Thyroid gland (tissue), 4 donors: ENCODE measurements around the gene C1orf185. TPM values are rescaled to one million over a fixed set of nuclear protein-coding genes. Genes with fewer than 3 reads are reported as not detected.

Experiments used
- DNase-seq, 2 donors: peaks; one replicate each; pipeline ENCODE4 v3.0.0-alpha.2; 2019
- H3K27ac ChIP-seq, 3 donors: fragments of 200-600 bp; sonication (generic); 1 replicate in 2 of 3; 2 replicates in 1 of 3; pipeline ENCODE4 v1.5.1; 2016 to 2019; ENCODE audit warnings: mild to moderate bottlenecking in 1 of 3, moderate library complexity in 1 of 3
- H3K27me3 ChIP-seq: fragments of 200-600 bp; sonication (generic); one replicate; pipeline ENCODE4 v1.5.1; 2019
- H3K36me3 ChIP-seq, 2 donors: fragments of 200-600 bp; sonication (generic); one replicate each; pipeline ENCODE4 v1.5.1; 2016 to 2019
- H3K4me1 ChIP-seq, 2 donors: fragments of 200-600 bp; sonication (generic); one replicate each; pipeline ENCODE4 v1.5.1; 2017 to 2019
- H3K4me3 ChIP-seq, 3 donors: fragments of 200-600 bp; sonication (generic); replicated peaks in 1 of 3; 1 replicate in 2 of 3; 2 replicates in 1 of 3; pipeline ENCODE4 v1.5.1; 2016; ENCODE audit warnings: mild to moderate bottlenecking in 1 of 3
- H3K9me3 ChIP-seq: fragments of 200-600 bp; sonication (generic); one replicate; pipeline ENCODE4 v1.5.1; 2017
- CTCF ChIP-seq, 6 experiments: fragments of 200-600 bp in 3 of 6; fragments of 450-650 bp in 3 of 6; sonication (generic) in 3 of 6; IDR thresholded peaks; one replicate each; pipeline ENCODE4 v1.5.1; 2016 to 2019; ENCODE audit warnings: antibody characterized with exemption in 6 of 6, mild to moderate bottlenecking in 2 of 6, inconsistent platforms in 1 of 6, moderate library complexity in 1 of 6
- POLR2A ChIP-seq, 2 donors: fragments of 450-650 bp; IDR thresholded peaks; one replicate each; pipeline ENCODE4 v1.6.1; 2017; ENCODE audit warnings: antibody characterized with exemption in 2 of 2, mild to moderate bottlenecking in 2 of 2, moderate library complexity in 1 of 2
- intact Hi-C: fragments of 100-400 bp; cut with DNase I; formaldehyde crosslinking; loops from one replicate; pipeline ENCODE4 v1.15.1; 2023
- microRNA counts, 2 donors: library from miRNA; unstranded; fragments of <30 nt; microRNA quantifications; one replicate each; lab custom pipeline; 2016 to 2017
- microRNA-seq: library from miRNA; unstranded; fragments of <30 nt; microRNA quantifications from one replicate; pipeline ENCODE4, GENCODE V29; 2016
- small RNA-seq: library from RNA; depleted of rRNA; stranded (forward); fragments of <200 nt; gene quantifications from one replicate; pipeline ENCODE3, GENCODE V24; 2016
- total RNA-seq, 4 donors: library from RNA; depleted of rRNA; stranded (reverse); fragments of >200 nt; gene quantifications; one replicate each; pipeline ENCODE4 v1.2.3, GENCODE V29; 2016

C1orf185 gene
- total RNA-seq, 4 donors from 2014 or later: not detected

- Histone ChIP-seq H3K36me3 (no peaks in the 10 kb centered on the region), H3K9me3 (no peaks in the 10 kb centered on the region), H3K4me1 (no peaks in the 10 kb centered on the region), H3K27me3 (no peaks in the 10 kb centered on the region), H3K4me3 (no peak overlapping the region), H3K27ac (no peak overlapping the region)
- no peak for DNase-seq
- intact Hi-C loops: loop anchor here (5.0 to 10.0 kb wide), 2 partner anchors 104 to 419 kb away; no protein-coding TSS in a partner anchor
- no peak for TF ChIP-seq CTCF (IDR thresholded peaks at IDR 0.05)
- TF ChIP-seq POLR2A (IDR thresholded peaks at IDR 0.05): no peak
These were observed 91.5 kb downstream of the C1orf185 start for GRCh38 chr1:51193564-51193963.

MicroRNAs within 50 kb of the gene (microRNA counts, 767-probe panel; counts per million panel counts)
- 0 counts per million in 2 donors for microRNA hsa-miR-4421 (lab: Ali Mortazavi, UCI)

Small RNA genes within 50 kb of the gene (microRNA-seq; reads per million reads assigned to microRNA genes)
- gene MIR4421 (not detected), gene MIR6500 (not detected)

Small RNA genes within 50 kb of the gene (small RNA-seq; reads per million reads assigned to genes)
- not detected for gene MIR4421
- gene MIR6500: not detected
- gene RF00019: not detected

Other genes starting within 250 kb of the C1orf185 start
- 10 to 100 TPM; 47.1 to 87.0 (median 79.4) TPM for gene FAF1, start 142.0 kb upstream of the C1orf185 start, total RNA-seq
- gene CDKN2C, start 132.0 kb upstream of the C1orf185 start, total RNA-seq: 10 to 100 TPM; 10.3 to 21.6 (median 11.6) TPM
- 100 to 1,000 TPM; 113 to 134 (median 115) TPM for gene RNF11, start 134.0 kb downstream of the C1orf185 start, total RNA-seq
- gene TTC39A, start 228.3 kb downstream of the C1orf185 start, total RNA-seq: 10 to 100 TPM; 13.6 to 56.0 (median 33.5) TPM